ENCODE measurements around the gene GSN. TPM values are rescaled to one million over a fixed set of nuclear protein-coding genes. Genes with fewer than 3 reads are reported as not detected.

Gene GSN
- polyA plus RNA-seq, 1 experiment, result 421 TPM

GRCh38 chr9:121299467-121300282 lies 31.7 kb downstream of the GSN start:
- CTCF ChIA-PET, result interaction anchor here (0.9 to 2.3 kb wide), 2 partner anchors 20 to 86 kb away, joined by 4 to 8 read pairs; no protein-coding TSS in a partner anchor
- TF ChIP-seq CTCF (IDR thresholded peaks at IDR 0.05; ENCODE audit: low read depth, low read length), result no peak
- Histone ChIP-seq H3K9me3 (ENCODE audit: control insufficient read depth, insufficient read depth, low read length) (no peaks in the 10 kb centered on the region; the same call in 1 of the 2 replicates), H3K27me3 (ENCODE audit: control insufficient read depth, insufficient read depth, low read length) (no peaks in the 10 kb centered on the region), H3K27ac (ENCODE audit: low read depth, low read length) (peak overlapping the region; percentile 2), H3K4me3 (ENCODE audit: low read depth, low read length) (peak overlapping the region; percentile 41)
- DNase-seq (ENCODE audit: low read depth, low spot score), result no peak
- POLR2A ChIA-PET, result interaction anchor here (1.2 kb wide), 2 partner anchors 10 to 31 kb away, joined by 3 to 4 read pairs; partner anchors contain the start of gene GSN

GRCh38 chr9:121300283-121301119 lies 32.5 kb downstream of the GSN start:
- Histone ChIP-seq H3K4me3 (ENCODE audit: low read depth, low read length) (peak overlapping the region; percentile 41; the same call in 1 of the 2 replicates), H3K27ac (ENCODE audit: low read depth, low read length) (no peak overlapping the region), H3K27me3 (ENCODE audit: control insufficient read depth, insufficient read depth, low read length) (no peaks in the 10 kb centered on the region), H3K9me3 (ENCODE audit: control insufficient read depth, insufficient read depth, low read length) (no peaks in the 10 kb centered on the region; the same call in 1 of the 2 replicates)
- no peak for DNase-seq (ENCODE audit: low read depth, low spot score)
- ChIA-PET POLR2A (no interaction called here), CTCF (interaction anchor here (2.3 kb wide), 1 partner anchor 20 kb away, joined by 10 read pairs; no protein-coding TSS in a partner anchor)
- TF ChIP-seq CTCF (IDR thresholded peaks at IDR 0.05; ENCODE audit: low read depth, low read length), result no peak

- CTCF ChIA-PET, result interaction anchor here (2.3 kb wide), 1 partner anchor 18 kb away, joined by 10 read pairs; no protein-coding TSS in a partner anchor
- Histone ChIP-seq H3K9me3 (ENCODE audit: control insufficient read depth, insufficient read depth, low read length) (no peaks in the 10 kb centered on the region; the same call in 1 of the 2 replicates), H3K27me3 (ENCODE audit: control insufficient read depth, insufficient read depth, low read length) (no peaks in the 10 kb centered on the region), H3K4me3 (ENCODE audit: low read depth, low read length) (no peak overlapping the region), H3K27ac (ENCODE audit: low read depth, low read length) (no peak overlapping the region)
- POLR2A ChIA-PET, result no interaction called here
- DNase-seq (ENCODE audit: low read depth, low spot score), result no peak
- TF ChIP-seq CTCF (IDR thresholded peaks at IDR 0.05; ENCODE audit: low read depth, low read length), result no peak
These were observed 33.9 kb downstream of the GSN start for GRCh38 chr9:121301881-121302286.

- Histone ChIP-seq H3K27me3 (ENCODE audit: control insufficient read depth, insufficient read depth, low read length) (no peaks in the 10 kb centered on the region), H3K27ac (ENCODE audit: low read depth, low read length) (no peak overlapping the region), H3K4me3 (ENCODE audit: low read depth, low read length) (no peak overlapping the region), H3K9me3 (ENCODE audit: control insufficient read depth, insufficient read depth, low read length) (no peaks in the 10 kb centered on the region; the same call in 1 of the 2 replicates)
- POLR2A ChIA-PET, result no interaction called here
- no peak for DNase-seq (ENCODE audit: low read depth, low spot score)
- CTCF ChIA-PET, result interaction anchor here (1.3 to 2.3 kb wide), 2 partner anchors 18 to 100 kb away, joined by 3 to 10 read pairs; partner anchors contain the start of gene RAB14
- TF ChIP-seq CTCF (IDR thresholded peaks at IDR 0.05; ENCODE audit: low read depth, low read length), result no peak
These were observed 34.4 kb downstream of the GSN start for GRCh38 chr9:121302341-121302740.

Data from AG04450 (cell line).